Medulla oblongata (tissue), 1 donor: ENCODE measurements around the gene MGAT3.

Experiments used
- DNase-seq: peaks from one replicate; pipeline ENCODE4 v3.0.0-alpha.2; 2015; ENCODE audit errors: extremely low spot score

MGAT3 gene

GRCh38 chr22:39471381-39472141 is 14.7 kb downstream of the MGAT3 start:
- DNase-seq = no peak

GRCh38 chr22:39472570-39473556 is 16.1 kb downstream of the MGAT3 start:
- DNase-seq = no peak

GRCh38 chr22:39473851-39474250 is 17.0 kb downstream of the MGAT3 start:
- DNase-seq = no peak

- DNase-seq = no peak
Observed at GRCh38 chr22:39474351-39475111, 17.7 kb downstream of the MGAT3 start.

- peak; percentile 65 for DNase-seq
Observed at GRCh38 chr22:39475337-39475736, 18.5 kb downstream of the MGAT3 start.

GRCh38 chr22:39475902-39476301 is 19.1 kb downstream of the MGAT3 start:
- DNase-seq = no peak

- DNase-seq = no peak
Observed at GRCh38 chr22:39476664-39477063, 19.9 kb downstream of the MGAT3 start.

- DNase-seq = no peak
Observed at GRCh38 chr22:39477542-39477941, 20.7 kb downstream of the MGAT3 start.

GRCh38 chr22:39478441-39478850 is 21.6 kb downstream of the MGAT3 start:
- no peak for DNase-seq

GRCh38 chr22:39479254-39479653 is 22.4 kb downstream of the MGAT3 start:
- no peak for DNase-seq

GRCh38 chr22:39480557-39480956 is 23.7 kb downstream of the MGAT3 start:
- DNase-seq = no peak

- no peak for DNase-seq
Observed at GRCh38 chr22:39481054-39481453, 24.2 kb downstream of the MGAT3 start.

- no peak for DNase-seq
Observed at GRCh38 chr22:39481595-39481994, 24.8 kb downstream of the MGAT3 start.

- no peak for DNase-seq
Observed at GRCh38 chr22:39482768-39483167, 26.0 kb downstream of the MGAT3 start.

- DNase-seq = peak; percentile 61
Observed at GRCh38 chr22:39486951-39487825, 30.4 kb downstream of the MGAT3 start.

- no peak for DNase-seq
Observed at GRCh38 chr22:39487826-39488520, 31.2 kb downstream of the MGAT3 start.

GRCh38 chr22:39488563-39489083 is 31.8 kb downstream of the MGAT3 start:
- no peak for DNase-seq

- no peak for DNase-seq
Observed at GRCh38 chr22:39489094-39490068, 32.6 kb downstream of the MGAT3 start.
